ENCODE results near the gene KLHL17.

Gene KLHL17

GRCh38 chr1:923131-923990, 37.0 kb upstream of the KLHL17 start, which contains the start of gene SAMD11:
SAMD11 (plus strand) TSS chr1:923923; CDS start chr1:924432, 509 bp downstream.
- H3K4me3 ChIP-seq (ENCODE audit: low read length): peak within 1 kb of the TSS; percentile 14

GRCh38 chr1:923991-924655, 36.3 kb upstream of the KLHL17 start:
- DNase-seq (ENCODE audit: low read depth): no peak
- H3K4me3 ChIP-seq (ENCODE audit: low read length): no peak overlapping the region
- TF ChIP-seq CTCF (IDR thresholded peaks at IDR 0.05; ENCODE audit: insufficient read depth, low read depth, low read length, missing control alignments): no peak

More at GRCh38 chr1:923131-923990, 37.0 kb upstream of the KLHL17 start, which contains the start of gene SAMD11:
- DNase-seq (ENCODE audit: low read depth): peak; percentile 87
- no peak for TF ChIP-seq CTCF (IDR thresholded peaks at IDR 0.05; ENCODE audit: insufficient read depth, low read depth, low read length, missing control alignments)

- TF ChIP-seq CTCF (IDR thresholded peaks at IDR 0.05; ENCODE audit: insufficient read depth, low read depth, low read length, missing control alignments): no peak
- peak overlapping the region; percentile 14 for H3K4me3 ChIP-seq (ENCODE audit: low read length)
- DNase-seq (ENCODE audit: low read depth): peak; percentile 47
Observed at GRCh38 chr1:924656-925560, 35.5 kb upstream of the KLHL17 start.

- DNase-seq (ENCODE audit: low read depth): no peak
- no peak overlapping the region for H3K4me3 ChIP-seq (ENCODE audit: low read length)
- no peak for TF ChIP-seq CTCF (IDR thresholded peaks at IDR 0.05; ENCODE audit: insufficient read depth, low read depth, low read length, missing control alignments)
Observed at GRCh38 chr1:925561-926421, 34.6 kb upstream of the KLHL17 start.

GRCh38 chr1:927234-927633, 33.1 kb upstream of the KLHL17 start:
- no peak for TF ChIP-seq CTCF (IDR thresholded peaks at IDR 0.05; ENCODE audit: insufficient read depth, low read depth, low read length, missing control alignments)
- no peak for DNase-seq (ENCODE audit: low read depth)
- H3K4me3 ChIP-seq (ENCODE audit: low read length): no peak overlapping the region

GRCh38 chr1:927748-928147, 32.6 kb upstream of the KLHL17 start:
- no peak for TF ChIP-seq CTCF (IDR thresholded peaks at IDR 0.05; ENCODE audit: insufficient read depth, low read depth, low read length, missing control alignments)
- no peak for DNase-seq (ENCODE audit: low read depth)
- H3K4me3 ChIP-seq (ENCODE audit: low read length): no peak overlapping the region
